Measurements from ENCODE around the gene SMG5. TPM values are rescaled to one million over a fixed set of nuclear protein-coding genes. Genes with fewer than 3 reads are reported as not detected.

The SMG5 gene
- total RNA-seq, 1 donor from 2014 or later = 77.1 TPM

GRCh38 chr1:156248323-156248683 is 34.3 kb downstream of the SMG5 start:
- no peak overlapping the region for H3K4me3 Mint-ChIP-seq
- intact Hi-C loops (cut with micrococcal nuclease) = no loop called here
- H3K9me3 Mint-ChIP-seq = no peaks in the 10 kb centered on the region
- no peaks in the 10 kb centered on the region for H3K27me3 Mint-ChIP-seq
- no peak overlapping the region for H3K27ac Mint-ChIP-seq
- DNase-seq (no peak), ATAC-seq (ENCODE audit: low read depth) (no peak)
- POLR2A ChIA-PET = interaction anchor here (0.6 to 1.1 kb wide), 2 partner anchors 35 to 197 kb away, joined by 3 read pairs; partner anchors contain the start of gene SMG5
- TF ChIP-seq CTCF (IDR thresholded peaks at IDR 0.05) = no peak
- H3K4me1 Mint-ChIP-seq = peaks cover 17% of the 10 kb centered on the region
- peaks cover 41% of the 10 kb centered on the region for H3K36me3 Mint-ChIP-seq (ENCODE audit: low read depth)
- CTCF ChIA-PET = no interaction called here

- Mint-ChIP-seq H3K27ac (no peak within 1 kb of the TSS), H3K27me3 (no peaks in the 10 kb centered on the region), H3K4me3 (no peak within 1 kb of the TSS), H3K9me3 (no peaks in the 10 kb centered on the region), H3K4me1 (peaks cover 17% of the 10 kb centered on the region), H3K36me3 (ENCODE audit: low read depth) (peaks cover 35% of the 10 kb centered on the region)
- intact Hi-C loops (cut with micrococcal nuclease) = no loop called here
- DNase-seq (no peak), ATAC-seq (ENCODE audit: low read depth) (no peak)
- CTCF ChIA-PET = no interaction called here
- no peak for TF ChIP-seq CTCF (IDR thresholded peaks at IDR 0.05)
- POLR2A ChIA-PET = interaction anchor here (0.6 to 1.1 kb wide), 2 partner anchors 21 to 35 kb away, joined by 3 to 4 read pairs; partner anchors contain the start of gene SMG5
These were observed 34.9 kb downstream of the SMG5 start, which contains the start of gene PAQR6 for GRCh38 chr1:156247460-156248322. Gene PAQR6 (minus strand): TSS chr1:156248056. CDS start chr1:156246731, 1,325 bp downstream.

- Mint-ChIP-seq H3K4me3 (peak overlapping the region; percentile 35), H3K4me1 (peaks cover 17% of the 10 kb centered on the region), H3K36me3 (ENCODE audit: low read depth) (peaks cover 28% of the 10 kb centered on the region), H3K9me3 (no peaks in the 10 kb centered on the region), H3K27me3 (no peaks in the 10 kb centered on the region), H3K27ac (no peak overlapping the region)
- no peak for ATAC-seq (ENCODE audit: low read depth)
- TF ChIP-seq CTCF (IDR thresholded peaks at IDR 0.05) = no peak
- DNase-seq = no peak
- intact Hi-C loops (cut with micrococcal nuclease) = no loop called here
- POLR2A ChIA-PET = interaction anchor here (1.1 kb wide), 1 partner anchor 36 kb away, joined by 3 read pairs; the partner anchor contains the start of gene SMG5
- CTCF ChIA-PET = no interaction called here
These were observed 35.7 kb downstream of the SMG5 start for GRCh38 chr1:156246781-156247459.

GRCh38 chr1:156246241-156246780 is 36.3 kb downstream of the SMG5 start:
- no peak overlapping the region for H3K27ac Mint-ChIP-seq
- no peak for TF ChIP-seq CTCF (IDR thresholded peaks at IDR 0.05)
- H3K9me3 Mint-ChIP-seq = no peaks in the 10 kb centered on the region
- peak; percentile 15 for ATAC-seq (ENCODE audit: low read depth)
- peaks cover 17% of the 10 kb centered on the region for H3K4me1 Mint-ChIP-seq
- ChIA-PET CTCF (no interaction called here), POLR2A (interaction anchor here (0.5 kb wide), 1 partner anchor 413 kb away, joined by 3 read pairs; no protein-coding TSS in a partner anchor)
- intact Hi-C loops (cut with micrococcal nuclease) = no loop called here
- H3K27me3 Mint-ChIP-seq = no peaks in the 10 kb centered on the region
- peak overlapping the region; percentile 35 for H3K4me3 Mint-ChIP-seq
- peaks cover 22% of the 10 kb centered on the region for H3K36me3 Mint-ChIP-seq (ENCODE audit: low read depth)
- DNase-seq = no peak

Data from activated B cell treated with CpG ODN at 0.5 μM for 24 hours (primary cell).